Measurements from ENCODE around the gene PRR23C. TPM values are rescaled to one million over a fixed set of nuclear protein-coding genes. Genes with fewer than 3 reads are reported as not detected.

Gene PRR23C
- total and polyA plus RNA-seq, 8 donors: not detected

DNA sequence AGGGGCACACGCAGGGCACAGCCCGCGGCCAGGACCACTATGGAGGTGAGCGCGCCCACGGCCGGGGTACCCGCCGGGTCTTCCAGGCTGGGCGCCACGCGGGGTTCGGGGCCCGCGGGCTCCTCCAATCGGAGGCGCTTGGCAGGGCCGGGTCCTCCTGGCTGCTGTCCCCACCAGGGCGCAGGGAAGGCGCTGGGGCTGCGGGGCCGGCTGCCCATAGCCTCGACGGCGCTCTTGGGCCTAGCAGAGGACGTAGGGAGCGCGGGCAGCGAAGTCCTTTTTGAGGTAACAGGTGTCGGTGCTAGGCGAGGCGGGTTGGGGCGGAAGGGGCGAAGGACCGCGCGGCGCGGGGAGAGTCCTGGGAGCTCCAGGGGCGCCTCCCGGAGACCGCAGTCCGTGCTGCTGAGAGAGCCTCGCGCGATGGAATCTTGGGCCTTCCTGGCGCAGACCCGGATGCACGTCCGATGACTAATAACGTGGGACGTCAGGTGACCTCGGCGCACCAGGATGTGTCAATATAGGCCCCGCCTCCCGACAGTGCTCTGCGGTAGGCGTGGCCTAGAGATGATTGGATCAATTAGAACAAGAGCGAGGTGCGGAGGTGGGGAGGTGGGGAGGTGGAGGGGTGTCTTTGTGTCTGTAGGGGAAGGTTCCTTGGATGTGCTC, 38.5 kb downstream of the PRR23C start, which contains the start of gene PRR23A:
Gene PRR23A (minus strand): TSS at position 218 of the 666 bp plus-strand sequence. CDS start 0 bp downstream, at position 218.
- TF ChIP-seq, protein P1, sequence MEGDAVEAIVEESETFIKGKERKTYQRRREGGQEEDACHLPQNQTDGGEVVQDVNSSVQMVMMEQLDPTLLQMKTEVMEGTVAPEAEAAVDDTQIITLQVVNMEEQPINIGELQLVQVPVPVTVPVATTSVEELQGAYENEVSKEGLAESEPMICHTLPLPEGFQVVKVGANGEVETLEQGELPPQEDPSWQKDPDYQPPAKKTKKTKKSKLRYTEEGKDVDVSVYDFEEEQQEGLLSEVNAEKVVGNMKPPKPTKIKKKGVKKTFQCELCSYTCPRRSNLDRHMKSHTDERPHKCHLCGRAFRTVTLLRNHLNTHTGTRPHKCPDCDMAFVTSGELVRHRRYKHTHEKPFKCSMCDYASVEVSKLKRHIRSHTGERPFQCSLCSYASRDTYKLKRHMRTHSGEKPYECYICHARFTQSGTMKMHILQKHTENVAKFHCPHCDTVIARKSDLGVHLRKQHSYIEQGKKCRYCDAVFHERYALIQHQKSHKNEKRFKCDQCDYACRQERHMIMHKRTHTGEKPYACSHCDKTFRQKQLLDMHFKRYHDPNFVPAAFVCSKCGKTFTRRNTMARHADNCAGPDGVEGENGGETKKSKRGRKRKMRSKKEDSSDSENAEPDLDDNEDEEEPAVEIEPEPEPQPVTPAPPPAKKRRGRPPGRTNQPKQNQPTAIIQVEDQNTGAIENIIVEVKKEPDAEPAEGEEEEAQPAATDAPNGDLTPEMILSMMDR (IDR thresholded peaks at IDR 0.05): no peak
- no peak for TF ChIP-seq POLR2A (IDR thresholded peaks at IDR 0.05)
- TF ChIP-seq EP300 (IDR thresholded peaks at IDR 0.05): no peak
- WGBS, 5 donors: 65 to 75% (median 69%) methylated on average over 42 to 60 of the region's 60 CpGs

DNA sequence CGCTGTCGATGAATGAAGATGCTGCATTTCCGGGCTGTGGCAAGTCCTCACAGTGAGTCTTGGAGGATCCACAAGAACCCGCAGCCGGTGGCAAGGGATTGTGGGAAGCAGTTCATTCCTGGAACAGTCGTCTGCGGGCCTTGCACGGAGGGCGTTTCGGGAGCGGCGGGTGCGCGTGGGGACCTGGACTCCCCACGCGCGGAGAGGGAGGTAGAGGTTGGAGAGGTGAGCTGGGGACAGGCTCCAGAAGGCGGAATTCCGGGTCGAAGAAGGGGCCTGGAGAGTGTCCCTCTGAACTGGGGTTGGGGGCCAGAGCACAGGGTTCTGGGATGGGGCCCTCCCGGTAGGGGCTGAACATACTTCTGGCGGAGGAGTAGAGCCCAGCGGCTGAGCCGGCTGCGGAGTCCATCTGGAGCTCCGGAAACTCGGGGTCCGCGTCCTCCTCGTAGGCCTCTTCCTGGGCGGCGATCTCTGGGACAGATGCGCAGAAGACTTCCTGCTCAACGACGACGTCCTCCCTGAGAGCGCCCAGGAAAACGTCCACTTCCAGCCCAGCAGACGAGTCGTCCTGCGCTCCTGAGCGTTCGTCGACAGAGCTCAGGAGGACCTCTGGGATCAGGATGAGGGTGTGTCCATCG, 39.2 kb downstream of the PRR23C start:
- H3K4me3 ChIP-seq: no peak overlapping the region
- DNase-seq: no peak
- 81 to 94% (median 87%) methylated on average over 38 to 45 of the region's 45 CpGs for WGBS, 5 donors
- H3K9me3 ChIP-seq: peaks cover 3 to 31% (median 28%) of the 10 kb centered on the region in 4 donors
- peaks cover 0 to 8% (median 0%) of the 10 kb centered on the region in 3 donors for H3K27me3 ChIP-seq
- intact Hi-C loops (cut with DNase I; ENCODE audit: low total_unique reads): no loop called here
- no peak for TF ChIP-seq EP300 (IDR thresholded peaks at IDR 0.05)
- TF ChIP-seq, protein P1 (IDR thresholded peaks at IDR 0.05): no peak
- TF ChIP-seq POLR2A (IDR thresholded peaks at IDR 0.05): no peak
- no peak for TF ChIP-seq POLR2AphosphoS5 (IDR thresholded peaks at IDR 0.05)
- no peak overlapping the region for H3K27ac ChIP-seq
- no peaks in the 10 kb centered on the region for H3K36me3 ChIP-seq
- H3K4me1 ChIP-seq: no peaks in the 10 kb centered on the region

More for the DNA sequence above, 38.5 kb downstream of the PRR23C start, which contains the start of gene PRR23A:
- no peak within 1 kb of the TSS for H3K27ac ChIP-seq
- no peak for DNase-seq
- intact Hi-C loops (cut with DNase I; ENCODE audit: low total_unique reads): no loop called here
- H3K36me3 ChIP-seq: no peaks in the 10 kb centered on the region
- H3K4me3 ChIP-seq: no peak within 1 kb of the TSS
- H3K4me1 ChIP-seq: no peaks in the 10 kb centered on the region
- H3K27me3 ChIP-seq: peaks cover 0 to 8% (median 0%) of the 10 kb centered on the region in 3 donors
- peaks cover 3 to 34% (median 28%) of the 10 kb centered on the region in 4 donors for H3K9me3 ChIP-seq

DNA sequence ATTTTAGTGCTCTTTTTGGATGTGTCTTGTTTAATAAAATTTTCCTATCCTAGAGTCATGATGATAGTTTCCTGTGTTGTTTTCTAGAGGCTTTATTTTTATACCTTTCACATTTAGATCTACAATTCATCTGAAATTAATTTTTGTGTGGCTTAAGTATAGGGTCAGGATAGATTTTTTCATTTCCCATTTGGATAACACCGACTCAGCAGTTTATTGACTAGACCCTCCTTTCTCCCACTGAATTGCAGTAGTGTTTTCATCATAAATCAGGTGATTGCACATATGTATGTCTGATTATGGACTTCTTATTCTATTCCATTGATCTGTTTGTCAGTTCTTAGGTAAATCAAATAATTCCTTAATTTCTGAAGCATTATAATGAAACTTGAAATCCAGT, 49.0 kb downstream of the PRR23C start:
- no peaks in the 10 kb centered on the region for H3K4me1 ChIP-seq
- intact Hi-C loops (cut with DNase I; ENCODE audit: low total_unique reads): no loop called here
- TF ChIP-seq POLR2A (IDR thresholded peaks at IDR 0.05) (no peak), EP300 (IDR thresholded peaks at IDR 0.05) (no peak), POLR2AphosphoS5 (IDR thresholded peaks at IDR 0.05) (no peak)
- TF ChIP-seq, protein P1 (IDR thresholded peaks at IDR 0.05): no peak
- H3K9me3 ChIP-seq: peaks cover 0 to 11% (median 2%) of the 10 kb centered on the region in 4 donors
- 71 to 93% (median 84%) methylated on average over 1 of the region's 1 CpG for WGBS, 5 donors
- H3K27ac ChIP-seq: no peak overlapping the region
- no peaks in the 10 kb centered on the region for H3K27me3 ChIP-seq
- no peak for DNase-seq
- H3K36me3 ChIP-seq: no peaks in the 10 kb centered on the region
- H3K4me3 ChIP-seq: no peak overlapping the region

Other genes starting within 250 kb of the PRR23C start
- gene PIK3CB, start 210.0 kb downstream of the PRR23C start, total RNA-seq: 10 to 100 TPM in 3 of 5 donors, 1 to 10 TPM in 2; 2.9 to 43.7 (median 11.6) TPM
- 1 to 10 TPM; 8.5 to 9.2 (median 9.2) TPM for gene PIK3CB, start 210.0 kb downstream of the PRR23C start, polyA plus RNA-seq
- not detected for gene FOXL2, start 97.8 kb downstream of the PRR23C start, total RNA-seq
- gene FOXL2, start 97.8 kb downstream of the PRR23C start, polyA plus RNA-seq: not detected
- not detected for gene FOXL2NB, start 97.7 kb downstream of the PRR23C start, total RNA-seq
- gene FOXL2NB, start 97.7 kb downstream of the PRR23C start, polyA plus RNA-seq: under 1 TPM in 1 of 3 donors, not detected in 2; 0.03 TPM
- gene PRR23A, start 38.6 kb downstream of the PRR23C start, total RNA-seq: not detected
- not detected for gene PRR23A, start 38.6 kb downstream of the PRR23C start, polyA plus RNA-seq
- gene PRR23B, start 24.0 kb downstream of the PRR23C start, total RNA-seq: not detected
- not detected for gene PRR23B, start 24.0 kb downstream of the PRR23C start, polyA plus RNA-seq

Measured in stomach (tissue), 9 donors.